ENCODE results near the gene ADARB2.

DNA sequence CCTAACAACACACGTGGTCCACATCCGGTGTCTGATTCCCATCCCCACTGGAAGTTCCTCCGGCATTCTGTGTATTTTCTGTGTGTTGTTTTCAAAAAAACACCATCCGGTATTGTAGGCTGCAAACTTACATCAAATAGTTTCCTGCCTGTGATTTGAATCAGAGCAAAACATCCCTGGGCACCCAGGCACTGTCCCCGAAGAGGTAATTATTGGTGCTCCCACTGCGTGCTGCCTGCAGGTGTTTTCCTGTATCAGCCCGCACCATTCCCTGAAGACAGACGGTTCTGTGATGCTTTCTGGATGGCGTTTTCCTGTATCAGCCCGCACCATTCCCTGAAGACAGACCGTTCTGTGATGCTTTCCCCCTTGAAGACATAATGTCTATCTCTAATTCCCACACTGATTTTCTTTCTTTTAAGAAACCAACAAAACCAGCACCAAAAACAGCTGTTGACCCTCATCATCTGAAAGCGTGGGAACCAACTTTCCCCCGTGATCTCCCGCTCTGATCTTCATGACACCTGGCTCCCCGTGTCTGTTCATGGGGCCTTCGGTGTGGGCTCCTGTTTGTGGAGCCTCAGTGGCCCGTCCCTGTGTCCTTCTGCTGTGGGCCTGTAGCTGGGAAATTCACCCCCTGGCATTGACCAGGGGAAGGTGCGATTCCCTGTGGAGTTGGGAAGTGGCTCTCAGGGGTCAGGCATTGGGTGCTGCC lies 205.3 kb downstream of the ADARB2 start:
- TF ChIP-seq, protein P1, sequence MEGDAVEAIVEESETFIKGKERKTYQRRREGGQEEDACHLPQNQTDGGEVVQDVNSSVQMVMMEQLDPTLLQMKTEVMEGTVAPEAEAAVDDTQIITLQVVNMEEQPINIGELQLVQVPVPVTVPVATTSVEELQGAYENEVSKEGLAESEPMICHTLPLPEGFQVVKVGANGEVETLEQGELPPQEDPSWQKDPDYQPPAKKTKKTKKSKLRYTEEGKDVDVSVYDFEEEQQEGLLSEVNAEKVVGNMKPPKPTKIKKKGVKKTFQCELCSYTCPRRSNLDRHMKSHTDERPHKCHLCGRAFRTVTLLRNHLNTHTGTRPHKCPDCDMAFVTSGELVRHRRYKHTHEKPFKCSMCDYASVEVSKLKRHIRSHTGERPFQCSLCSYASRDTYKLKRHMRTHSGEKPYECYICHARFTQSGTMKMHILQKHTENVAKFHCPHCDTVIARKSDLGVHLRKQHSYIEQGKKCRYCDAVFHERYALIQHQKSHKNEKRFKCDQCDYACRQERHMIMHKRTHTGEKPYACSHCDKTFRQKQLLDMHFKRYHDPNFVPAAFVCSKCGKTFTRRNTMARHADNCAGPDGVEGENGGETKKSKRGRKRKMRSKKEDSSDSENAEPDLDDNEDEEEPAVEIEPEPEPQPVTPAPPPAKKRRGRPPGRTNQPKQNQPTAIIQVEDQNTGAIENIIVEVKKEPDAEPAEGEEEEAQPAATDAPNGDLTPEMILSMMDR (IDR thresholded peaks at IDR 0.05): no peak
- no peak for TF ChIP-seq POLR2A (IDR thresholded peaks at IDR 0.05)
